Spleen (tissue), 11 donors: Measurements from ENCODE around the gene SOWAHA. TPM values are rescaled to one million over a fixed set of nuclear protein-coding genes. Genes with fewer than 3 reads are reported as not detected.

Experiments used
- DNase-seq: peaks from one replicate; pipeline ENCODE4 v3.0.0-alpha.2; 2020
- H3K27ac ChIP-seq, 8 donors: fragments of 200-600 bp; sonication (generic) in 7 of 8; 1 replicate in 4 of 8; 2 replicates in 4 of 8; pipeline versions ENCODE4 v1.5.0 to v1.8.0; 2016 to 2021; ENCODE audit warnings: inconsistent platforms in 4 of 8, mild to moderate bottlenecking in 4 of 8, moderate library complexity in 1 of 8
- H3K27me3 ChIP-seq, 7 donors: fragments of 200-600 bp; sonication (generic) in 6 of 7; replicated peaks in 1 of 7; 1 replicate in 4 of 7; 2 replicates in 3 of 7; pipeline versions ENCODE4 v1.5.0 to v1.8.0; 2016 to 2021; ENCODE audit warnings: inconsistent platforms in 3 of 7, mild to moderate bottlenecking in 1 of 7
- H3K36me3 ChIP-seq, 6 donors: fragments of 200-600 bp; sonication (generic) in 5 of 6; 1 replicate in 4 of 6; 2 replicates in 2 of 6; pipeline versions ENCODE4 v1.5.0 to v1.8.0; 2016 to 2021; ENCODE audit warnings: inconsistent platforms in 2 of 6
- H3K4me1 ChIP-seq, 6 donors: fragments of 200-600 bp; sonication (generic) in 5 of 6; 1 replicate in 3 of 6; 2 replicates in 3 of 6; pipeline versions ENCODE4 v1.5.0 to v1.8.0; 2016 to 2021; ENCODE audit warnings: inconsistent platforms in 3 of 6
- H3K4me3 ChIP-seq, 8 donors: fragments of 200-600 bp; sonication (generic) in 7 of 8; 1 replicate in 4 of 8; 2 replicates in 4 of 8; pipeline versions ENCODE4 v1.5.0 to v1.8.0; 2016 to 2021; ENCODE audit warnings: inconsistent platforms in 4 of 8, mild to moderate bottlenecking in 4 of 8, moderate library complexity in 2 of 8
- H3K9me3 ChIP-seq, 8 donors: fragments of 200-600 bp; sonication (generic) in 7 of 8; 1 replicate in 4 of 8; 2 replicates in 4 of 8; pipeline versions ENCODE4 v1.5.0 to v1.8.0; 2016 to 2021; ENCODE audit warnings: inconsistent platforms in 4 of 8
- POLR2A ChIP-seq, 3 donors: fragments of 450-650 bp; IDR thresholded peaks; one replicate each; pipeline ENCODE4 v1.5.1; 2017; ENCODE audit warnings: antibody characterized with exemption in 3 of 3, mild to moderate bottlenecking in 1 of 3
- POLR2AphosphoS5 ChIP-seq, 3 donors: sonication (generic); formaldehyde crosslinking; IDR thresholded peaks; one replicate each; pipeline ENCODE4 v1.5.1; 2017; ENCODE audit warnings: antibody characterized with exemption in 3 of 3
- WGBS, 5 donors: extraction: QIAGEN DNeasy Blood & Tissue Kit in 3 of 5; methylation state at CpG; one replicate each; pipeline versions ENCODE4 v1.1.5 to v1.1.7; 2013 to 2018; 5-methylcytosine and 5-hydroxymethylcytosine counted together
- intact Hi-C: fragments of 100-400 bp; cut with DNase I; formaldehyde crosslinking; loops from one replicate; pipeline ENCODE4 v1.15.0; 2023; ENCODE audit warnings: low total_unique reads
- polyA plus RNA-seq, 3 donors: library from polyadenylated mRNA; stranded (reverse); fragments of 200-250 nt; gene quantifications; one replicate each; pipeline ENCODE4 v1.2.1, GENCODE V29; 2013
- total RNA-seq, 7 donors: library from RNA; depleted of rRNA in 3 of 7; stranded (reverse); fragments of >200 nt in 3 of 7; fragmentation: NEBNext Ultra II Directional in 4 of 7; extraction: Animal tissue kit (Norgen Biotek cat#: 25700) in 4 of 7; gene quantifications; one replicate each; pipeline versions ENCODE4 v1.1.0 to v1.2.1, GENCODE V29; 2016 to 2021
- TF ChIP-seq, protein P1 (sequence below), 11 experiments: fragments of 200-600 bp in 7 of 11; fragments of 450-650 bp in 4 of 11; sonication (generic) in 4 of 11; IDR thresholded peaks in 8 of 11; conservative IDR thresholded peaks in 3 of 11; 1 replicate in 7 of 11; 2 replicates in 4 of 11; pipeline versions ENCODE4 v1.4.0 to v1.8.0; 2016 to 2021; ENCODE audit warnings: antibody characterized with exemption in 11 of 11, inconsistent platforms in 4 of 11, mild to moderate bottlenecking in 1 of 11
- donor health status: healthy with polysubstance abuse.
- donor health status: DM: no; HTN: no; CAD: no; lungs with moderate emphysema.
- donor health status: DM: no; HTN: no; CAD: no.
- donor health status: Bipolar disorder and iron deficiency.
- donor health status: healthy.
- donor health status: DM: no; HTN: no; CAD: no.
- donor health status: DM: yes; HTN: yes; CAD: no.

The SOWAHA gene
- total and polyA plus RNA-seq, 10 donors: 0.03 to 0.56 (median 0.24) TPM; not detected in 7

DNA sequence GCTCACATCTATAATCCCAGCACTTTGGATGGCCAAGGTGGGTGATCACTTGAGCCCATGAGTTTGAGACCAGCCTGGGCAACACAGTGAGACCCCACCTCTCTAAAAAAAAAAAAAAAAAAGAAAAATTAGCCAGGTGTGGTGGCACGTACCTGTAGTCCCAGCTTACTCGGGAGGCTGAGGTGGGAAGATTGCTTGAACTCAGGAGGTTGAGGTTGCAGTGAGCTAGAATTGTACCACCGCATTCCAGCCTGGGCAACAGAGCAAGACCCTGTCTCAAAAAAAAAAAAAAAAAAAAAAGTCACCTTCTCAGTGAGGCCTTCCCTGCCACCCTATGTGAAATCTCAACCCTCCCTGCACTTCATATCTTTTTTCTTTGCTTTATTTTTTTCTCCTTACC lies 22.1 kb upstream of the SOWAHA start:
- no peaks in the 10 kb centered on the region for H3K4me1 ChIP-seq
- no peak overlapping the region for H3K4me3 ChIP-seq
- intact Hi-C loops: no loop called here
- H3K9me3 ChIP-seq: no peaks in the 10 kb centered on the region
- 95 to 98% (median 95%) methylated on average over 3 of the region's 3 CpGs for WGBS, 5 donors
- TF ChIP-seq, protein P1, sequence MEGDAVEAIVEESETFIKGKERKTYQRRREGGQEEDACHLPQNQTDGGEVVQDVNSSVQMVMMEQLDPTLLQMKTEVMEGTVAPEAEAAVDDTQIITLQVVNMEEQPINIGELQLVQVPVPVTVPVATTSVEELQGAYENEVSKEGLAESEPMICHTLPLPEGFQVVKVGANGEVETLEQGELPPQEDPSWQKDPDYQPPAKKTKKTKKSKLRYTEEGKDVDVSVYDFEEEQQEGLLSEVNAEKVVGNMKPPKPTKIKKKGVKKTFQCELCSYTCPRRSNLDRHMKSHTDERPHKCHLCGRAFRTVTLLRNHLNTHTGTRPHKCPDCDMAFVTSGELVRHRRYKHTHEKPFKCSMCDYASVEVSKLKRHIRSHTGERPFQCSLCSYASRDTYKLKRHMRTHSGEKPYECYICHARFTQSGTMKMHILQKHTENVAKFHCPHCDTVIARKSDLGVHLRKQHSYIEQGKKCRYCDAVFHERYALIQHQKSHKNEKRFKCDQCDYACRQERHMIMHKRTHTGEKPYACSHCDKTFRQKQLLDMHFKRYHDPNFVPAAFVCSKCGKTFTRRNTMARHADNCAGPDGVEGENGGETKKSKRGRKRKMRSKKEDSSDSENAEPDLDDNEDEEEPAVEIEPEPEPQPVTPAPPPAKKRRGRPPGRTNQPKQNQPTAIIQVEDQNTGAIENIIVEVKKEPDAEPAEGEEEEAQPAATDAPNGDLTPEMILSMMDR (IDR thresholded peaks at IDR 0.05 in 8 of 11, conservative IDR thresholded peaks at IDR 0.05 in 3 of 11): no peak
- TF ChIP-seq POLR2A (IDR thresholded peaks at IDR 0.05): no peak
- DNase-seq: no peak
- no peak overlapping the region for H3K27ac ChIP-seq
- H3K36me3 ChIP-seq: no peaks in the 10 kb centered on the region
- H3K27me3 ChIP-seq: no peaks in the 10 kb centered on the region

GRCh38 chr5:132797651-132798050 lies 15.5 kb upstream of the SOWAHA start:
- WGBS, 5 donors: 72 to 91% (median 79%) methylated on average over 2 of the region's 2 CpGs
- Histone ChIP-seq H3K4me1 (no peaks in the 10 kb centered on the region), H3K27me3 (peaks cover 0 to 26% (median 0%) of the 10 kb centered on the region in 7 donors), H3K27ac (no peak overlapping the region), H3K36me3 (no peaks in the 10 kb centered on the region), H3K9me3 (no peaks in the 10 kb centered on the region), H3K4me3 (no peak overlapping the region)
- intact Hi-C loops: no loop called here
- TF ChIP-seq POLR2AphosphoS5 (IDR thresholded peaks at IDR 0.05) (no peak), POLR2A (IDR thresholded peaks at IDR 0.05) (no peak)
- TF ChIP-seq, protein P1 (IDR thresholded peaks at IDR 0.05 in 8 of 11, conservative IDR thresholded peaks at IDR 0.05 in 3 of 11): no peak
- no peak for DNase-seq

DNA sequence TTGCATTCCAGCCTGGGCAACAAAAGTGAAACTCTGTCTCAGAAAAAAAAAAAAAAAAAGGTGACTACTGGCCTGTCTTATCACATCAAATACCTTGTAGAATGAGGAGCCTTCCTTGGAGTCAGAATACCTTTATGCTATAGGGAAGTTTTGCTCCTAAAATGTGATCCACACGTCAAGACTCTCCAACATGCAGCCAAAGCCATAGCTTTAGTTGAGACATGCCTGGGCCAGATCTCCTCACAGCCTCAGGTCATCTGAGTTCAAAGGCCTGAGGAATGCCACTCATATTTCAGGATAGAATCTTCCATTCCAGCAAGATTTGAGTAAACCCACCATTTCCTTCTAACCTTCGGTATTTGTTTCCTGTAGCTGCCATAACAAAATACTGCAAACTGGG lies 13.7 kb upstream of the SOWAHA start:
- Histone ChIP-seq H3K4me3 (no peak overlapping the region), H3K9me3 (no peaks in the 10 kb centered on the region), H3K27me3 (peaks cover 0 to 30% (median 0%) of the 10 kb centered on the region in 7 donors), H3K4me1 (no peaks in the 10 kb centered on the region), H3K27ac (no peak overlapping the region), H3K36me3 (no peaks in the 10 kb centered on the region)
- intact Hi-C loops: no loop called here
- DNase-seq: no peak
- TF ChIP-seq POLR2AphosphoS5 (IDR thresholded peaks at IDR 0.05) (no peak), POLR2A (IDR thresholded peaks at IDR 0.05) (no peak)
- TF ChIP-seq, protein P1 (IDR thresholded peaks at IDR 0.05 in 8 of 11, conservative IDR thresholded peaks at IDR 0.05 in 3 of 11): no peak
- WGBS, 5 donors: 66 to 82% (median 68%) methylated on average over 2 of the region's 2 CpGs

DNA sequence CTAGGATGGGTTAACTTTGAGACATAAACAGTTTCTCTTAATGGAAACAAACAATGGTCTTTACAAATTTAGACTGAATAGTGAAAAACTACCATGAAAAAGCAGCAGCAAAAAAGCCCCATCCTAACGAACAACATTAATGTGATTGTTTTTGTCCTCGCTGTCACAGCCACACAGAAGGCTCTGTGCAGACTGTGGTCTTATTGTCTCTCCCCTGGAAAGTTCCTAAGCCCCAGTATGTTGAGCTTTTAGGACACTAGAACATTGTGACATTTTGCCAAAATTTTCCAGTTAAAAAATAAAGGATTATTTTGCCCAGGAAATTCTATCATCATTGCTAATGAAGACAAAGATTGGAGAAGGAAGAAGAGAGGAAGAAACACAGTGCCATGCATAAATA lies 12.6 kb upstream of the SOWAHA start:
- DNase-seq: no peak
- TF ChIP-seq, protein P1 (IDR thresholded peaks at IDR 0.05 in 8 of 11, conservative IDR thresholded peaks at IDR 0.05 in 3 of 11): no peak
- TF ChIP-seq POLR2AphosphoS5 (IDR thresholded peaks at IDR 0.05) (no peak), POLR2A (IDR thresholded peaks at IDR 0.05) (no peak)
- Histone ChIP-seq H3K4me3 (no peak overlapping the region), H3K27ac (no peak overlapping the region), H3K36me3 (no peaks in the 10 kb centered on the region), H3K9me3 (no peaks in the 10 kb centered on the region), H3K4me1 (no peaks in the 10 kb centered on the region), H3K27me3 (peaks cover 0 to 30% (median 0%) of the 10 kb centered on the region in 7 donors)
- 83 to 86% (median 84%) methylated on average over 2 of the region's 2 CpGs for WGBS, 5 donors
- intact Hi-C loops: no loop called here
